Ovary (tissue), 3 donors: Measurements from ENCODE around the gene ANKUB1.

Experiments used
- POLR2A ChIP-seq: fragments of 450-650 bp; IDR thresholded peaks from one replicate; pipeline ENCODE4 v1.6.1; 2017; ENCODE audit warnings: antibody characterized with exemption, mild to moderate bottlenecking, moderate library complexity
- TF ChIP-seq, protein P1 (sequence below), 3 donors: fragments of 450-650 bp in 2 of 3; fragments of 200-600 bp in 1 of 3; IDR thresholded peaks; one replicate each; pipeline versions ENCODE4 v1.5.1 to v1.8.0; 2016 to 2022; ENCODE audit warnings: antibody characterized with exemption in 3 of 3, mild to moderate bottlenecking in 1 of 3
- donor health status: DM: no; HTN: no; CAD: no.

DNA sequence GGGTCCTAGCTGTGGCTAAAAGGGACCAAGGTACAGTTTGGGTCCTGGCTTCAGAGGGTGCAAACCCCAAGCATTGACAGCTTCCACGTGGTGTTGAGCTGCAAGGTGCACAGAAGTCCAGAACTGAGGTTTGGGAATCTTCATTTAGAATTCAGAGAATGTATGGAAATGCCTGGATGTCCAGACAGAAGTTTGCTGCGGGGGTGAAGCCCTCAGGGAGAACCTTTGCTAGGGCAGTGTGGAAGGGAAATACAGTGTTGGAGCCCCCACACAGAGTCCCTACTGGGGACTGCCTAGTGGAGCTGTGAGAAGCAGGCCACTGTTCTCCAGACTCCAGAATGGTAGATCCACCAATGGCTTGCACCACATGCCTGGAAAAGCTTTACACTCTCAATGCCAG, 38.5 kb upstream of the ANKUB1 start:
- TF ChIP-seq, protein P1, sequence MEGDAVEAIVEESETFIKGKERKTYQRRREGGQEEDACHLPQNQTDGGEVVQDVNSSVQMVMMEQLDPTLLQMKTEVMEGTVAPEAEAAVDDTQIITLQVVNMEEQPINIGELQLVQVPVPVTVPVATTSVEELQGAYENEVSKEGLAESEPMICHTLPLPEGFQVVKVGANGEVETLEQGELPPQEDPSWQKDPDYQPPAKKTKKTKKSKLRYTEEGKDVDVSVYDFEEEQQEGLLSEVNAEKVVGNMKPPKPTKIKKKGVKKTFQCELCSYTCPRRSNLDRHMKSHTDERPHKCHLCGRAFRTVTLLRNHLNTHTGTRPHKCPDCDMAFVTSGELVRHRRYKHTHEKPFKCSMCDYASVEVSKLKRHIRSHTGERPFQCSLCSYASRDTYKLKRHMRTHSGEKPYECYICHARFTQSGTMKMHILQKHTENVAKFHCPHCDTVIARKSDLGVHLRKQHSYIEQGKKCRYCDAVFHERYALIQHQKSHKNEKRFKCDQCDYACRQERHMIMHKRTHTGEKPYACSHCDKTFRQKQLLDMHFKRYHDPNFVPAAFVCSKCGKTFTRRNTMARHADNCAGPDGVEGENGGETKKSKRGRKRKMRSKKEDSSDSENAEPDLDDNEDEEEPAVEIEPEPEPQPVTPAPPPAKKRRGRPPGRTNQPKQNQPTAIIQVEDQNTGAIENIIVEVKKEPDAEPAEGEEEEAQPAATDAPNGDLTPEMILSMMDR (IDR thresholded peaks at IDR 0.05), result no peak
- no peak for TF ChIP-seq POLR2A
